Amygdala (tissue), 56 donors: ENCODE measurements around the gene BRD2.

Experiments
- DNase-seq, 56 donors: peaks; one replicate each; lab custom pipeline; 2025; lab: John Stamatoyannopoulos, UW

The BRD2 gene

GRCh38 chr6:33019372-33019771, 51.0 kb downstream of the BRD2 start:
- no peak for DNase-seq

GRCh38 chr6:33021917-33022316, 53.5 kb downstream of the BRD2 start:
- DNase-seq, result no peak

DNA sequence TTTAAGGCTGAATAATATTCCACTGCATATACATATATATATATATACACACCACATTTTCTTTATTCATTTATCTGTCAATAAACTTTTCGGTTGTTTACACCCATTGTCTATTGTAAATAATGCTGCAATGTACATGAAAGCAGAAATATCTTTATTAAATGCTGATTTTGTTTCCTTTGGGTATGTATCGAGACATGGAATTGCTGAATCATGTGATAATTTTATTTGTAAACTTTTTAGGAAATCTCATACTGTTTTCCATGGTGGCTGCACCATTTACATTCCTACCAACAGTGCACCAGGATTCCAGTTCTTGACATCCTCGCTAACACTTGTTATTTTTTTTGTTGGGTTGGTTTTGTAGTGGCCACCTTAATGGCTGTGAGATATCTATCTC, 55.1 kb downstream of the BRD2 start:
- DNase-seq, result no peak

- no peak for DNase-seq
Observed at GRCh38 chr6:33024521-33024920, 56.1 kb downstream of the BRD2 start.

- DNase-seq, result no peak
Observed at GRCh38 chr6:33028220-33028849, 59.9 kb downstream of the BRD2 start.

DNA sequence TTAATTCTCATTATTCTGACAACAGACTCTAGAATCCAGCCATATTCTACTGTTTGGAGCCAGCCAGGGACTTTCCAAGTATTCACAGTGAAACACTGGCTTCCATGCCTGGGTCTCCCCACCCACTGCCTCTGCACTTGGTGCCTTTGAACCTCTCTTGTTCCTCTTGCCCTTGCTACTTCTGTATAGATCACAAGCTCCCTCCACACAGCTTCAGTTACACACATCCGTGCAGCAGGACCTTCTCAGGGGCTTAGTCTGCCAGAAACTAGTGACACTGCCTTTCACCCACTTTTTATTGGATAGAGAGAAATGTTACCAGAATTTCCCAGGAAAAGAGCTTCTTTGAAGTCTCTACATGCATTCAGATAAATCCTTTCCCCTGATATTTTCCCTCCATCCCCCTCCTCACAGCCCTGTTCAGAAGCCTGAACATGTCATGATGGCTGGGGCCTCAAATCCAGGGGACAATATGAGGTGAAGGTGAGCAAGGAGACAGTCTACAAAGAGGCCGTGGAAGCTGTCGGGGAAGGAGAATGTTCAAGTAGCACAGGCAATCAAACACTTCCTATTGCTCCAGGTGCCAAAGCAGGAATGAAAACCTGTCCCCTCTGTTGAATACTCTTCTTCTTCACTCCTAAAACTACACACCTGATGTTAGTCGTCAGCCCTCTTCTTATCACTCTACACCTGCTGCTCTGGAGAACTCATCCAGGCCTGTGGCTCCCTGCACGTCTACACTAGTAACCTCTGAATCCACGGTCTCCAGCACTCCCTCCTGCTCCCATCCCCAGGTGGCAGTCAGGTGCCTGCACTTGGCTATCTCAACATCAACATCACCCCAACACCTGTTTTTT, 61.2 kb downstream of the BRD2 start:
- DNase-seq, result peak in 11 of 56 donors; percentile 12 to 49 (median 27)

DNA sequence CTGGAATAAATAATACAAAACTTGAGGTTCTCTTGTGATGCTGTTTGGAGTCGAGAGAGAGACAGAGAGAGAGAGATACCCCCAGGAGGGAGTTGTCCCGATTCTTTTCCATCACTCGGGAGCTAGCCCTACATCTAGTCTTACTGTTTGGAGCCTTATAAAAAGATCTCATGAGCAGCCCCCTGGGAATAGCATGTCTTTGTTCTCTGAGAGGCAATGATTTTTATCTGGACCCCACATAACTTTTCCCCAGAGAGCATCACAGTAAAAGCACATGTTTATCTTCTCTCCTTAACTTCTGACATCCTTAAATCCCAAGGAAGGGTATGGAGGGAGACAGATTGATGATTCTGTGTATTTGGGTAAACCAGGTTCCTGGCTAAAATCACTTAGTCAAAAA, 61.9 kb downstream of the BRD2 start:
- DNase-seq, result no peak
